Gastroesophageal sphincter (tissue), 4 donors: Measurements from ENCODE around the gene DRC7. TPM values are rescaled to one million over a fixed set of nuclear protein-coding genes. Genes with fewer than 3 reads are reported as not detected.

ENCODE experiments used
- ATAC-seq: fragments of 150-250 bp; one replicate; pipeline ENCODE4 v1.9.1; 2016; ENCODE audit warnings: mild to moderate bottlenecking, moderate library complexity
- H3K27ac ChIP-seq, 4 donors: fragments of 200-600 bp; sonication (generic) in 3 of 4; 1 replicate in 3 of 4; 2 replicates in 1 of 4; pipeline ENCODE4 v1.5.1; 2016 to 2019
- H3K27me3 ChIP-seq: fragments of 200-600 bp; sonication (generic); one replicate; pipeline ENCODE4 v1.5.1; 2019
- H3K36me3 ChIP-seq, 2 donors: fragments of 200-600 bp; sonication (generic); one replicate each; pipeline ENCODE4 v1.5.1; 2019; ENCODE audit warnings: control low read depth in 1 of 2
- H3K4me1 ChIP-seq, 3 donors: fragments of 200-600 bp; sonication (generic); 1 replicate in 2 of 3; 2 replicates in 1 of 3; pipeline ENCODE4 v1.5.1; 2016 to 2019; ENCODE audit warnings: control low read depth in 2 of 3
- H3K4me3 ChIP-seq, 2 donors: fragments of 200-600 bp; sonication (generic); one replicate each; pipeline ENCODE4 v1.5.1; 2019; ENCODE audit warnings: mild to moderate bottlenecking in 1 of 2, moderate library complexity in 1 of 2
- H3K9me3 ChIP-seq, 3 donors: fragments of 200-600 bp; sonication (generic); one replicate each; pipeline ENCODE4 v1.5.1; 2017 to 2019; ENCODE audit warnings: control low read depth in 2 of 3
- CTCF ChIP-seq, 4 experiments: fragments of 200-600 bp in 2 of 4; fragments of 450-650 bp in 2 of 4; sonication (generic) in 1 of 4; IDR thresholded peaks; one replicate each; pipeline ENCODE4 v1.5.1; 2017 to 2019; ENCODE audit warnings: antibody characterized with exemption in 4 of 4, mild to moderate bottlenecking in 2 of 4, moderate library complexity in 2 of 4
- EP300 ChIP-seq: sonication (generic); formaldehyde crosslinking; IDR thresholded peaks from one replicate; pipeline ENCODE4 v1.6.1; 2017; ENCODE audit warnings: antibody characterized with exemption, mild to moderate bottlenecking
- POLR2A ChIP-seq, 2 donors: fragments of 450-650 bp; IDR thresholded peaks; one replicate each; pipeline ENCODE4 v1.6.1; 2017; ENCODE audit warnings: antibody characterized with exemption in 2 of 2, mild to moderate bottlenecking in 2 of 2, moderate library complexity in 1 of 2
- POLR2AphosphoS5 ChIP-seq: sonication (generic); formaldehyde crosslinking; IDR thresholded peaks from one replicate; pipeline ENCODE4 v1.6.1; 2017; ENCODE audit warnings: antibody characterized with exemption
- WGBS, 2 donors: methylation state at CpG; one replicate each; pipeline ENCODE4 v1.1.5; 2018; ENCODE audit warnings: low coverage in 1 of 2; 5-methylcytosine and 5-hydroxymethylcytosine counted together
- total RNA-seq, 4 donors: library from RNA; depleted of rRNA; stranded (reverse); fragments of >200 nt; gene quantifications; one replicate each; pipeline ENCODE4 v1.1.0, GENCODE V29; 2016

DRC7 gene
- total RNA-seq, 4 donors from 2014 or later, result 0.15 TPM; not detected in 3

- H3K4me1 ChIP-seq, result no peaks in the 10 kb centered on the region
- H3K27me3 ChIP-seq, result peaks cover 37% of the 10 kb centered on the region
- no peaks in the 10 kb centered on the region for H3K9me3 ChIP-seq
- ATAC-seq, result no peak
- 43 to 70% methylated on average over 2 to 3 of the region's 13 CpGs for WGBS, 2 donors
- no peak for TF ChIP-seq POLR2A (IDR thresholded peaks at IDR 0.05)
- no peak for TF ChIP-seq POLR2AphosphoS5
- no peak for TF ChIP-seq EP300
- TF ChIP-seq CTCF (IDR thresholded peaks at IDR 0.05), result no peak
- H3K27ac ChIP-seq, result no peak overlapping the region
- no peaks in the 10 kb centered on the region for H3K36me3 ChIP-seq
- H3K4me3 ChIP-seq, result no peak overlapping the region
Observed at GRCh38 chr16:57689762-57690558, 4.6 kb upstream of the DRC7 start.

GRCh38 chr16:57690782-57691471 is 3.7 kb upstream of the DRC7 start:
- 50 to 74% methylated on average over 2 to 3 of the region's 4 CpGs for WGBS, 2 donors
- peaks cover 37% of the 10 kb centered on the region for H3K27me3 ChIP-seq
- H3K4me3 ChIP-seq, result no peak overlapping the region
- no peaks in the 10 kb centered on the region for H3K36me3 ChIP-seq
- ATAC-seq, result no peak
- H3K9me3 ChIP-seq, result no peaks in the 10 kb centered on the region
- no peak for TF ChIP-seq CTCF (IDR thresholded peaks at IDR 0.05)
- TF ChIP-seq EP300, result no peak
- TF ChIP-seq POLR2AphosphoS5, result no peak
- TF ChIP-seq POLR2A (IDR thresholded peaks at IDR 0.05), result no peak
- no peak overlapping the region for H3K27ac ChIP-seq
- H3K4me1 ChIP-seq, result no peaks in the 10 kb centered on the region

DNA sequence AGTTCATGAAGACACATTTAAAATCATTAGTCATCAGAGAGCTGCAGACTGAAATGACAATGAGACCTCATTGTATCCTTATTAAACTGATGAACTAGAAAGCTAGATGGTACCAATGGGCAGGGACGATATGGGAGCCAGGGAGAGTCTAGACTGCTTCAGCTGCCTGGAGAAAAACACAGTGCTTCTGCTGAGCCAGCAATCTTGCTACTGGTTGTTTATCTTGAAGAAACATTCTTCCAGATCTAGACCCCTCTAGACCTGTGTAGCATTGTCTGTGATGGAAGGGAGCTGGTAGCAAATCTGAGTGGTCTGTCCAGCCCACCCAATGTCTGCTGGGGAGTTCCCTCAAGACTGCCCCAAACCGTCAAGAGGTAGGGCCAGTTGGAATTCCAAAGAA is 2.0 kb upstream of the DRC7 start:
- WGBS, 2 donors, result no CpG with 5 or more reads among the region's 2 CpGs

GRCh38 chr16:57693550-57693949 is 1.1 kb upstream of the DRC7 start:
- 67% methylated on average over 4 of the region's 4 CpGs; no CpG with 5 or more reads in 1 of the 2 donors for WGBS, 2 donors
- Histone ChIP-seq H3K4me3 (no peak overlapping the region), H3K27me3 (peaks cover 30% of the 10 kb centered on the region), H3K36me3 (no peaks in the 10 kb centered on the region), H3K27ac (no peak overlapping the region), H3K4me1 (no peaks in the 10 kb centered on the region), H3K9me3 (no peaks in the 10 kb centered on the region)
- no peak for TF ChIP-seq CTCF (IDR thresholded peaks at IDR 0.05)
- TF ChIP-seq POLR2AphosphoS5, result no peak
- TF ChIP-seq EP300, result no peak
- no peak for TF ChIP-seq POLR2A (IDR thresholded peaks at IDR 0.05)
- no peak for ATAC-seq

More for the DNA sequence above, 2.0 kb upstream of the DRC7 start:
- TF ChIP-seq EP300, result no peak
- TF ChIP-seq CTCF (IDR thresholded peaks at IDR 0.05), result no peak
- no peak for TF ChIP-seq POLR2AphosphoS5
- TF ChIP-seq POLR2A (IDR thresholded peaks at IDR 0.05), result no peak
- Histone ChIP-seq H3K4me1 (no peaks in the 10 kb centered on the region), H3K27ac (no peak overlapping the region), H3K9me3 (no peaks in the 10 kb centered on the region), H3K36me3 (no peaks in the 10 kb centered on the region), H3K27me3 (peaks cover 32% of the 10 kb centered on the region), H3K4me3 (no peak overlapping the region)
- ATAC-seq, result no peak
